Measurements from ENCODE around the gene EXOSC3.
A peak's percentile ranks its signal among the peaks of the same experiment; 100 is the strongest.
"Not testable (repeated sequence)": the region's sequence is repeated elsewhere in the genome, so short reads cannot be mapped to it uniquely, and the experiment has no call there.

EXOSC3 gene

DNA sequence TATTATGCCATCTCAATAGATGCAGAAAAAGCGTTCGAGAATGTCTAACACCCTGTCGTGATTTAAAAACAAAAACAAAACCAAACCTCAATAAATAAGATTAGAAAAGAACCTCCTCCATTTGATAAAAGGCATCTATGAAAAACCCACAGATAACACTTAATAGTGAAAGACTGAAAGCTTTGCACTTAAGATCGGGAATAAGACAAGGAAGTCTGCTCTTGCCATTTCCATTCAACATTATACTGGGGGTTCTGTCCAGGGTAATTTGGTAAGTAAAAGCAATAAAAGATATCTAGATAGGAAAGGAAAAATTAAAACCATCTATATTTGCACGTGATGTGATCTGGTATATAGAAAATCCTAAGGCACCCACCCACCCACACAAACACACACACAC lies 7.3 kb upstream of the EXOSC3 start:
- Mint-ChIP-seq H3K27ac (no peak overlapping the region), H3K36me3 (ENCODE audit: low read depth) (peaks cover 9% of the 10 kb centered on the region), H3K4me1 (ENCODE audit: low read depth) (no peaks in the 10 kb centered on the region), H3K27me3 (no peaks in the 10 kb centered on the region), H3K9me3 (peaks cover 4% of the 10 kb centered on the region), H3K4me3 (no peak overlapping the region)

DNA sequence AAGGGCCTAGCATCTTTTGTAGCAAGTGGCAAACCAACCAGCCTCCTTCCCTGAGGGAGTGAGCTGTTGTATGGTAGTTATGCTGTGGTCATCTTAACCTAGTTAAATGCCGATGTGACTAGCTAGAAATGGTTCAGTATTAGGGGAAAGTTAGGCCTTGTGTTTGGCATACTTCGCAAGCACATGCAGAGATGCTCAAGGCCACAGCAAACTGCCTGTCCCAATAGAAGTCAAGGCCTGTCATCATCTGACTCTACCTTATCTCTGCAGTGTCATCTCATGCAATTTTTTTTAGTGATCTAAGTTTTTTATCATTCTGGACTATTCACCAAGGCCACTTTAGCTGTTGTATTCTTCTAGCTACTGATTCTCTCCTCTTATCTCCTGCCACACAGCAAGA lies 5.2 kb upstream of the EXOSC3 start:
- Mint-ChIP-seq H3K4me1 (ENCODE audit: low read depth) (peaks cover 5% of the 10 kb centered on the region), H3K27ac (no peak overlapping the region), H3K36me3 (ENCODE audit: low read depth) (peaks cover 9% of the 10 kb centered on the region), H3K27me3 (no peaks in the 10 kb centered on the region), H3K9me3 (peaks cover 4% of the 10 kb centered on the region), H3K4me3 (no peak overlapping the region)

DNA sequence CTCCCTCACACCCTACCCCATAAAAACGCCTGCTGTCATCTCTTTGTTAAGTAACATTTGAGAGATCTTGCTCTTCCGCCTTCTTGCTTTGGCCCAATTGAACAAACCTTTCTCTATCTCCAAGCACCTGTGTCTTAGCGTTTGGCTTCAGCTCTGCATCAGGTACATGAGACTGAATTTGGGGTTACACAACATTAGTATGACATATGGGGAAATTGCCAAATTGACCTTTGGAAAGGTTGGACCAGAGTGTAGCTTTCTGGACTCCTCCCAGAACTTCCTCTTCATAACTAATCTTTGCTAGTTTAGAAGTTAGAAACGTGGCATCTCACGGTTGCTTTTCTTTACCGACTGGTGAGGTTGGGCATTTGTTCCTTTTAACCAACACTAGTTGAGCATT lies 3.5 kb upstream of the EXOSC3 start:
- no peaks in the 10 kb centered on the region for H3K27me3 Mint-ChIP-seq
- no peak overlapping the region for H3K27ac Mint-ChIP-seq
- no peak overlapping the region for H3K4me3 Mint-ChIP-seq
- peaks cover 12% of the 10 kb centered on the region for H3K4me1 Mint-ChIP-seq (ENCODE audit: low read depth)
- H3K36me3 Mint-ChIP-seq (ENCODE audit: low read depth), result peaks cover 10% of the 10 kb centered on the region
- peaks cover 4% of the 10 kb centered on the region for H3K9me3 Mint-ChIP-seq

DNA sequence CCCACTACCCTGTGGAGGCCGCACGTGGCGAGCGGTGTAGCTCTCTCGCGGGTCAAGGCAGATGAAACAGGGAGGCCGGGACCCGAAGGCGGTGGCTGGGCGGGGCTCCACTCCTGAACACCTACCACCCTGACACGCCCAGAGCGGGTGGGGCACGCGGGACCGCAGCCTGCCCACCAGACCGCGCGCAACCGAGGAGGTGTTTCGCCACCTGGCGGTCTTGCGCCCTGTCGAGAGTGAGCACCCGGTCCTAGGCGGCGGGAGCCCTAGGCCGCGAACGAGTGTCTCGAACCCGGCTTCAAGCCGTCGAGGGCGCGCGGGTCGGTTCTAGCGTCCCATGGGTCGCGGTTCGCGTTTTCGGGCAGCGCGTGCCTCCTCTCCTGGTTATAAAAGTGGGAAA lies 2.2 kb upstream of the EXOSC3 start:
- Mint-ChIP-seq H3K4me3 (no peak overlapping the region), H3K36me3 (ENCODE audit: low read depth) (peaks cover 22% of the 10 kb centered on the region), H3K27ac (no peak overlapping the region), H3K4me1 (ENCODE audit: low read depth) (peaks cover 25% of the 10 kb centered on the region), H3K27me3 (no peaks in the 10 kb centered on the region), H3K9me3 (peaks cover 4% of the 10 kb centered on the region)

DNA sequence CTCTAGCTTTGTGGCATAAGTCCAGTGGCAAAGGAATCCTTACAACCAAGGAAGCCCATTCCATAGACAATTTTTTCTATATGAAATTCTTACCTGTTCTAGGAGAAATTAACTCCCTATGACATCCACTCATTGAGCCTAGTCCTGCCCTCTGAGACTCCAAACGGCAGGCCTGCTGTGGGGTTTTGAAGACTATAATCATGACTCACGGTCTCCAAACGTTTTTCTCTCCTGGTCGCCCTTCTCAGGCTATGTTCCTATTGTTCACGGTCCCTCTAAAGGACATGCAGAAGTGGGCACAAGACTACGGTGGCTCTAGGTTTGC lies 611 bp downstream of the EXOSC3 start:
- peaks cover 41% of the 10 kb centered on the region for H3K4me1 Mint-ChIP-seq (ENCODE audit: low read depth)
- peaks cover 45% of the 10 kb centered on the region for H3K36me3 Mint-ChIP-seq (ENCODE audit: low read depth)
- peak overlapping the region; percentile 95 for H3K27ac Mint-ChIP-seq
- H3K27me3 Mint-ChIP-seq, result no peaks in the 10 kb centered on the region
- H3K9me3 Mint-ChIP-seq, result no peaks in the 10 kb centered on the region
- peak overlapping the region; percentile 97 for H3K4me3 Mint-ChIP-seq

DNA sequence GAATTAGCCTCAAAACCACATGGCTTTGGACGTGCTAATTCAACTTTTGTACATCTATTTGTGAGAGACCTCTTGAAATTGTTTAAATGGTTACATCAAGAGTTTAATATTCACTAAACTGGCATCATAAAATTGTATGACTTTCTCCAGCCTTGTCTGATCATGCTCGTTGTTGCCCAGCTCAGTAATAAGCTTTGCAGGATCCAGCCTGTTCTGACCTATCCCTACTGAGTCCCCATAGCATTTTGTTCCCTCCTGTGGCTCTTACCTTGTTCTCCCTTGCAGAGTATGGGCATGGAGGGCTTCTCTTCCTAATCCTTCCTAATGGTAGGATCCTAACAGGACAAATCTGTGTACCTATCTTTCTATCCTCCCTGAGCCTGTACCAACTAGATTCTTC lies 6.3 kb downstream of the EXOSC3 start:
- H3K4me3 Mint-ChIP-seq, result no peak overlapping the region
- H3K27ac Mint-ChIP-seq, result no peak overlapping the region
- H3K4me1 Mint-ChIP-seq (ENCODE audit: low read depth), result peaks cover 31% of the 10 kb centered on the region
- H3K27me3 Mint-ChIP-seq, result no peaks in the 10 kb centered on the region
- H3K9me3 Mint-ChIP-seq, result no peaks in the 10 kb centered on the region
- peaks cover 85% of the 10 kb centered on the region for H3K36me3 Mint-ChIP-seq (ENCODE audit: low read depth)

DNA sequence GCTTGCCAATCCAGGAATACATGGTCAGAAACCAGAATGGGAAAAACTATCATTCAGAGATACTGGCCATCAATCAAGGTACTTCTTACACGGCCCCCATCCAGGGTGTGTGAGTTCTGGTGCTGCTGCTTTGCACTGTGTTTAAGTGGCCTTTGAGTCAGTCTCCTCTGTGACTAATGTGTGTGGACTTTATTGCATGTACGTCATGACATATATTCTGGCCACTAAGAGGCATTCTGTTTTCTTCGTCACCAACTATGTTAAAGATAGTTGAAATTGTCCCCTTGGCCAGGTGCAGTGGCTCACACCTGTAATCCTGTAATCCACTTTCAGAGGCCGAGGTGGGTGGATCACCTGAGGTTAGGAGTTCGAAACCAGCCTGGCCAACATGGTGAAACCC lies 8.5 kb downstream of the EXOSC3 start:
- Mint-ChIP-seq H3K4me1 (ENCODE audit: low read depth) (peaks cover 9% of the 10 kb centered on the region), H3K4me3 (no peak overlapping the region), H3K36me3 (ENCODE audit: low read depth) (peaks cover 77% of the 10 kb centered on the region), H3K27ac (no peak overlapping the region), H3K9me3 (no peaks in the 10 kb centered on the region), H3K27me3 (no peaks in the 10 kb centered on the region)

DNA sequence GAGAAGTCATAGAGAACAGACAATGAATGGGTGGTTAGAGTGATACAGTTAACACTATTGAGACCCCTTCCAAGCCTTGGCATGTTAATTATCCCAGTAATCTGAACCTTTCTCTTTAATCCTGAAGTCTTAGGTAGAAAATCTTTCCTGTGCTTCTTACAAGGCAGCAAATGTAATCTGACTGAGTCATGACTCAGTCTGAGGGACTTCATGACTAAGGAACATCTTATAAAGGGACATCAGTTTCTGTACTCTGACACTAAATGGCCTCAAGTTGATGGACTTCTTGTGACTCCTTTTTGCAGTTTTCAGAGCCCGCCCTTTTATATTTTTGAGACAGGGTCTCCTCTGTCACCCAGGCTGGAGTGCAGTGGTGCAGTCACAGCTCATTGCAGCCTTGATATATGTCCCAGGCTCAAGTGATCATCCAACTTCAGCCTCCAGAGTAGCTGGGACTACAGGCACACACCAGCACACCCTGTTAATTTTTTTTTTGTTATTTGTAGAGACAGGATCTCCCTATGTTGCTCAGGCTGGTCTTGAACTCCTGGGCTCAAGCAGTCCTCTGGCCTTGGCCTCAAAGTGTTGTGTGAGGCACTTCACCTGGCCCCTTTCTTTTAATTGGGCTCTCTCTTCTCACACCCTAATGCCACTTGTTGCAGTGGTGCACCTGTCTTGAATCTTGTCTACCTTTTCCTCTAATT lies 9.5 kb downstream of the EXOSC3 start:
- no peaks in the 10 kb centered on the region for H3K9me3 Mint-ChIP-seq
- H3K27ac Mint-ChIP-seq, result no peak overlapping the region
- H3K4me3 Mint-ChIP-seq, result no peak overlapping the region
- peaks cover 68% of the 10 kb centered on the region for H3K36me3 Mint-ChIP-seq (ENCODE audit: low read depth)
- no peaks in the 10 kb centered on the region for H3K27me3 Mint-ChIP-seq
- H3K4me1 Mint-ChIP-seq (ENCODE audit: low read depth), result peaks cover under 1% of the 10 kb centered on the region

DNA sequence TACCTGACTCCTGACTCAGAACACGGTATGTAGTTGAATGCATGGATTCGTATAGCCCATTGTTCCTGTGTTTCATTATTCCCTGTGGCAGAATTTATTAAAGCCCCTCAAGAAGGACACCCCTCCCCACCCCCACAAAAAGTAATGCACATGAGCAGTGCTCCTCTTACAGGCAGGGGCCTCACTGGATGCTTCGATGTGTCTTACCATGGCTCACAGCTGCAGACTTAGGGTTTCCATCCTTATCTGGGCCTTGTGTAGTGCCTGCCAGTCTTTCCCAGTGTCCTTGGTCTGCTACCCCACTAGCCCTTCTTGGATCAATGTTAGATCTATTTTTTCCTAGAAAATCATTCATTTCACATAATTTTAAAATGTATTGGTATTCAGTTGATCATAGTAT lies 14.9 kb downstream of the EXOSC3 start:
- Mint-ChIP-seq H3K27me3 (no peaks in the 10 kb centered on the region), H3K36me3 (ENCODE audit: low read depth) (peaks cover 42% of the 10 kb centered on the region), H3K9me3 (no peaks in the 10 kb centered on the region), H3K27ac (peak overlapping the region; percentile 8), H3K4me3 (no peak overlapping the region), H3K4me1 (ENCODE audit: low read depth) (no peaks in the 10 kb centered on the region)

DNA sequence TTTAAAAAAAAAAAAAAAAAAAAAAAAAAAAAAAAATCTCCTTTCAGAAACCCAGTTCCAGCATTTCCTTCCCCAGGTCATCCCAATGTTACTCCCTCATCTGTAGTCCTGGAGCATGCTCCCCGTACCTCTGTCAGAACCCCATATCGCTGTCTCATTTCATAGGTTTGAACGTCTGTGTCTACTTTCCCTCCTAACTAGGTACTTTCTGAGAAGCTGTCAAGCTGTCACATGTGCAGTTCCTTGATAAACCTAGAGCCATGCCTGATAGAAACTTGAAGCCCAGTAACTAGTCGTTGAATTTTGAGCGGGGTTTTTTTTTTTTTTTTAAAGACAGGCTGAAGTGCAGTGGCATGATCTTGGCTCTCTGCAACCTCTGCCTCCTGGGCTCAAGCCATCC lies 15.6 kb downstream of the EXOSC3 start:
- Mint-ChIP-seq H3K27me3 (no peaks in the 10 kb centered on the region), H3K4me1 (ENCODE audit: low read depth) (no peaks in the 10 kb centered on the region), H3K36me3 (ENCODE audit: low read depth) (peaks cover 40% of the 10 kb centered on the region), H3K27ac (no peak overlapping the region), H3K4me3 (no peak overlapping the region), H3K9me3 (no peaks in the 10 kb centered on the region)

DNA sequence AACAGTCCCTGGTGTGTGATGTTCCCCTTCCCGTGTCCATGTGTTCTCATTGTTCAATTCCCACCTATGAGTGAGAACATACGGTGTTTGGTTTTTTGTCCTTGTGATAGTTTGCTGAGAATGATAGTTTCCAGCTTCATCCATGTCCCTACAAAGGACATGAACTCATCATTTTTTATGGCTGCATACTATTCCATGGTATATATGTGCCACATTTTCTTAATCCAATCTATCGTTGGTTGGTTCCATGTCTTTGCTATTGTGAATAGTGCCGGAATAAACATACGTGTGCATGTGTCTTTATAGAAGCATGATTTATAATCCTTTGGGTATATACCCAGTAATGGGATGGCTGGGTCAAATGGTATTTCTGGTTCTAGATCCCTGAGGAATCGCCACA lies 19.6 kb downstream of the EXOSC3 start:
- H3K36me3 Mint-ChIP-seq (ENCODE audit: low read depth), result peaks cover 40% of the 10 kb centered on the region
- H3K27ac Mint-ChIP-seq; H3K27me3 Mint-ChIP-seq; H3K9me3 Mint-ChIP-seq; H3K4me1 Mint-ChIP-seq (ENCODE audit: low read depth); H3K4me3 Mint-ChIP-seq: not testable (repeated sequence)

DNA sequence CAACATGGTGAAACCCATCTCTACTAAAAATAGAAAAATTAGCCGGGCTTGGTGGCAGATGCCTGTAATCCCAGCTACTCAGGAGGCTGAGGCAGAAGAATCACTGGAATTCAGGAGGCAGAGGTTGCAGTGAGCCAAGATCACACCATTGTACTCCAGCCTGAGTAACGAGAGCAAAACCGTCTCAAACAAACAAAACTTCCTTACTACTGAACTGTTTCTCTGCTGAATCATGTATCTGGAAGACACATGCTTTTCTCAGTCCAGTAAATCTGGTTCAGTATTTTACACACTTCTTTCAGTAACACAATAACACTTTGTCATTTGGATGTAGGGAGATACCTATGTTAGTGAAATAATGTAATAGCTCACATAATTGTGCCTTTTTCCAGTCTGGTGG lies 23.4 kb downstream of the EXOSC3 start:
- Mint-ChIP-seq H3K9me3 (no peaks in the 10 kb centered on the region), H3K36me3 (ENCODE audit: low read depth) (peaks cover 30% of the 10 kb centered on the region), H3K4me1 (ENCODE audit: low read depth) (peaks cover 6% of the 10 kb centered on the region), H3K27ac (peak overlapping the region; percentile 37), H3K4me3 (no peak overlapping the region), H3K27me3 (no peaks in the 10 kb centered on the region)

DNA sequence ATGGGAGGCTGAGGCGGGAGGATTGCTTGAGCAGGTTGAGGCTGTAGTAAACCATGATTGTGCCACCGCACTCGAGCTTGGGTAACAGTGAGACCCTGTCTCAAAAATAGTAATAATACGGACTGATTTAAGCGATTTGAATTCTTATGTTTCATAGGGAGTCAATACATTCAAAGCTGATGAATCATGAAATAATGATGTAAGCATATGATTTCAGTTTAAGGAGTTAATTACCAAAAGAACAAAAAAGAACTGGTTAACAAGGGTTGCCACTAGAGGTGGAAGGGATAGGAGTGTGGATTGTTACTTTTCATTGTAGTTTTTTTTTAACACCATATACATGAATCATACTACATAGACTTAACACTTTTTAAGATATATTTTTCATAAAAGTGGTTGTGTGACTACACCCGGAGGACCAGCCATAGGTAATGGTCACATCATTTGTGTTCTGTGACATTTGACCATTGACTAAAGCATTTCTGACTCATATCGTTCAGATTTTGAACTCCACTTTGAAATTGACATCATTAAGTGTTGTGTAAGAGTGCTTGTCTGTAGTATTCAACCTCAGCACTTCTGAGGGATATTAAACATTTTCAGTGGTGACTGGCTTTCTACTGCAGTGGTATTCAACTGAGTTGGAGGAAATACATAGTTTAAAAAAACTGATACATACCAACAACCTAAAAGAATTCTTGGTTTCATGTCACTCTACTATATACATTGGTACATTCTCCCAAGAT lies 24.3 kb downstream of the EXOSC3 start:
- no peak overlapping the region for H3K27ac Mint-ChIP-seq
- no peak overlapping the region for H3K4me3 Mint-ChIP-seq

DNA sequence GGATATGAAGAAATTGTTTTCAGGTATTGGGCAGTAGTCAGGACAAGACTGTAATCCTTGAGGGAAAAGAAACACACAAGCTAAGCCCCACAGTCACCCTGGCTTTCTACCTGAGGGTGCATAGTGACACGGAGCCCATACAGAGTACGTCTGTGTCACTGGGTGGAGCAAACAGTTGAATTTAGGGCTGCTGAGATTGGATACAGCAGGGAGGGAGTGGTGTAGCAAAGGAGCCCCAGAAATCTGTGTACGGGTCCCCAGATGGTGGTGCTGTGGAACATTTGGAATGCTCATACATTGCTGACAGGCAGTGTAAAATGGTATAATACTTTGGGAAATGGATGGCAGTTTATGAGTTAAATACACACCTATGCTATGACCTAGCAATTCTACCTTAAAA lies 26.1 kb downstream of the EXOSC3 start:
- Mint-ChIP-seq H3K4me1 (ENCODE audit: low read depth) (peaks cover 25% of the 10 kb centered on the region), H3K4me3 (no peak overlapping the region), H3K27ac (no peak overlapping the region), H3K36me3 (ENCODE audit: low read depth) (peaks cover 17% of the 10 kb centered on the region), H3K9me3 (no peaks in the 10 kb centered on the region), H3K27me3 (no peaks in the 10 kb centered on the region)

More for the DNA sequence above, 24.3 kb downstream of the EXOSC3 start:
- Mint-ChIP-seq H3K4me1 (ENCODE audit: low read depth) (peaks cover 11% of the 10 kb centered on the region), H3K9me3 (no peaks in the 10 kb centered on the region), H3K27me3 (no peaks in the 10 kb centered on the region), H3K36me3 (ENCODE audit: low read depth) (peaks cover 29% of the 10 kb centered on the region)

DNA sequence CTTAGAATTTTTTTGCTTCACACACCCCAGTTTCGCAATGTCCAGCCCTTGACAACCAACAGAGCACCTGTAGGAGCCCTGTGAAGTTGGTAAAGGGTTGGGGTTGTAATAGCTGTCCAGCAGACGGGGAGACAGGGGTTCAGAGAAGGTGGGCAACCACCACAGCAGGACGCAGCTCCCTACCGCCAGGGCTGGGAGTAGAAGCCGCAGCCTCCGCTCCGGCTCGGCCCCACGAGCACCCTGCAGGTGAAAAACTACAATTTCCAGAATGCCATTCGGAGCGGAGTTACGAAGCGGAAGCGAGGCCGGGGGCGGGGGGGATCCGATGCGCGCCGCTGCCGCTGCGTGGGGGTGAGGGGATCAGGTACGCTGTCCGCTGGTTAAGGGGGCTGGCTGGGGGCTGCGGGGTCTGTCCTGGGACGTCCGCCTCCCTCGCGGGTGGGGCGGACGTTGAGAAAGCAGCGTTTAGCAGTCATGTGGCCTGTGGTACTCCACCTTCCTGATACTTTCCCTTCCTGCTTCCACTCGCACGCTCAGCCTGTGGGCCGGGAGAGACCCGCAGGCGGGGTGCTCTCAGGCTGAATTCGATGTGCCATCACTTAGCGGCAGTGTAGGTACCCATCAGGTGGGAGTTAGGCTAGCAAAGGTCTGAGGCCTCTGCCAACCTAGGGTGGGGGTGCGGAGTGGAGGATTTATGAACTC lies 31.2 kb downstream of the EXOSC3 start, which contains the start of gene TRMT10B:
TSS of gene TRMT10B (plus strand) at position 317 of the 702 bp plus-strand sequence. CDS start 8,127 bp downstream, outside the sequence.
- Mint-ChIP-seq H3K4me3 (peak within 1 kb of the TSS; percentile 98), H3K9me3 (no peaks in the 10 kb centered on the region), H3K27me3 (no peaks in the 10 kb centered on the region), H3K27ac (peak within 1 kb of the TSS; percentile 94), H3K4me1 (ENCODE audit: low read depth) (peaks cover 37% of the 10 kb centered on the region), H3K36me3 (ENCODE audit: low read depth) (no peaks in the 10 kb centered on the region)
